Epithelial cell of proximal tubule (primary cell): ENCODE results near the gene NOTCH2. TPM values are rescaled to one million over a fixed set of nuclear protein-coding genes. Genes with fewer than 3 reads are reported as not detected.

Source experiments
- DNase-seq: peaks from one replicate; pipeline ENCODE4 v3.0.0-alpha.2; 2011; ENCODE audit warnings: low read depth
- H3K4me3 ChIP-seq: 2 replicates; pipeline ENCODE4 v1.5.1; 2011; ENCODE audit warnings: low read depth, mild to moderate bottlenecking, low read length
- total RNA-seq: library from RNA; depleted of rRNA; stranded (reverse); fragments of >200 nt; gene quantifications from 2 replicates; pipeline ENCODE4 v1.2.3, GENCODE V29; 2015
- TF ChIP-seq, protein P1 (sequence below): conservative IDR thresholded peaks from 2 replicates; pipeline ENCODE4 v1.5.1; 2012; ENCODE audit warnings: low read depth, mild to moderate bottlenecking, low read length

The NOTCH2 gene
- total RNA-seq, 1 donor from 2014 or later, result 90.0 TPM

GRCh38 chr1:119968068-119968492 lies 101.4 kb downstream of the NOTCH2 start:
- TF ChIP-seq, protein P1, sequence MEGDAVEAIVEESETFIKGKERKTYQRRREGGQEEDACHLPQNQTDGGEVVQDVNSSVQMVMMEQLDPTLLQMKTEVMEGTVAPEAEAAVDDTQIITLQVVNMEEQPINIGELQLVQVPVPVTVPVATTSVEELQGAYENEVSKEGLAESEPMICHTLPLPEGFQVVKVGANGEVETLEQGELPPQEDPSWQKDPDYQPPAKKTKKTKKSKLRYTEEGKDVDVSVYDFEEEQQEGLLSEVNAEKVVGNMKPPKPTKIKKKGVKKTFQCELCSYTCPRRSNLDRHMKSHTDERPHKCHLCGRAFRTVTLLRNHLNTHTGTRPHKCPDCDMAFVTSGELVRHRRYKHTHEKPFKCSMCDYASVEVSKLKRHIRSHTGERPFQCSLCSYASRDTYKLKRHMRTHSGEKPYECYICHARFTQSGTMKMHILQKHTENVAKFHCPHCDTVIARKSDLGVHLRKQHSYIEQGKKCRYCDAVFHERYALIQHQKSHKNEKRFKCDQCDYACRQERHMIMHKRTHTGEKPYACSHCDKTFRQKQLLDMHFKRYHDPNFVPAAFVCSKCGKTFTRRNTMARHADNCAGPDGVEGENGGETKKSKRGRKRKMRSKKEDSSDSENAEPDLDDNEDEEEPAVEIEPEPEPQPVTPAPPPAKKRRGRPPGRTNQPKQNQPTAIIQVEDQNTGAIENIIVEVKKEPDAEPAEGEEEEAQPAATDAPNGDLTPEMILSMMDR, result peak; percentile 86
- H3K4me3 ChIP-seq, result no peak overlapping the region
- DNase-seq, result peak; percentile 7

GRCh38 chr1:119966681-119967080 lies 102.8 kb downstream of the NOTCH2 start:
- TF ChIP-seq, protein P1, result no peak
- no peak overlapping the region for H3K4me3 ChIP-seq
- DNase-seq, result no peak

DNA sequence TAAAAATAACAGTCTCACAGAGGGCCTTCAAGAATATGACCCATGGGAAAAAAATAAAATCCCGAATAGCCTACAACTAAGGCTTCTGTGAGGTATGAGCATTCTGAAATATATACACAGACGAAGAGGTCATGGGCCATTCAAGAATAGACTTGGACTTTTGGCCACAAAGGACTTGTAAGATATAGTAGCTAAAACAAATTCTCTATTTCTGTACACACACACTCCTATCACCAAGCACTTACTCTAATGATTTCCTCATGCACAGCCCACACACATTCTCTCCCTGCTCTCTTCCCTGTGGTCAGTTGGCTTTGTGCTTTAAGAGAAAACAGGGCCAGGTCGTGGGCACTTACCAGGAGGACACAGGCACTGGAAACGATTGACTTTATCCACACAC lies 103.4 kb downstream of the NOTCH2 start:
- no peak for DNase-seq
- H3K4me3 ChIP-seq, result no peak overlapping the region
- TF ChIP-seq, protein P1, result no peak

DNA sequence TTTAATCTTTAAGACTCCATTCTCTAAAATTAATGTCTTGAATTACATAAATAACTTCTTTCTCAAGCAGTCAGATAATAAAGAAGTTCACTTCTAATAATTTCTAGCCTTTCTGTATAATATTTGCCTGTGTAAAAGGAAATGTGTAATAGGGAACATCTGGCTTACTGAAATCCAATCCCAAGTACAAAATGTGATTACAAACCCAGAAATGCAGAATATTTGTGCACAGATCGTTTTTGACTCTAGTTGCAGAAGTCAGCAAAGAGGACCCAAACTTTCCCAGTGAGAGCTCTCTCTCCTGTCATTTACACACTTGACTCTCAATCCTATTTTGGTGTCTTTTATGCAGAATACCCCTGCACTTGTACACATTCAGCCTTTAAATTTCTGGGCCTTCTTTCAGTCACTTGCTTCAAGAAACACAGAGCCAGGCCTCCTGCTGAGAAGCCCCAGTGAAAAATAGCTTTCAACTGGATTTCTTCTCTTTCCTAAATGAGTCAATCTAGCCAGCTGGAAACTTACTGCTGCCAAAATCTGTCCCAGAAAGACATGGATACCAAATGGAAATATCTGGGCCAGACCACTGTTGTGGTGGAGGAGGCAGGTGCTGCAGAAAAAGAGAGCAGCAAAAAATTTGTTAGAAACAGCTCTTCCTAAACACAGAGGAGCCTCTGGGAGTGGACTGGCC lies 104.6 kb downstream of the NOTCH2 start:
- TF ChIP-seq, protein P1, result no peak
- no peak overlapping the region for H3K4me3 ChIP-seq
- DNase-seq, result no peak

DNA sequence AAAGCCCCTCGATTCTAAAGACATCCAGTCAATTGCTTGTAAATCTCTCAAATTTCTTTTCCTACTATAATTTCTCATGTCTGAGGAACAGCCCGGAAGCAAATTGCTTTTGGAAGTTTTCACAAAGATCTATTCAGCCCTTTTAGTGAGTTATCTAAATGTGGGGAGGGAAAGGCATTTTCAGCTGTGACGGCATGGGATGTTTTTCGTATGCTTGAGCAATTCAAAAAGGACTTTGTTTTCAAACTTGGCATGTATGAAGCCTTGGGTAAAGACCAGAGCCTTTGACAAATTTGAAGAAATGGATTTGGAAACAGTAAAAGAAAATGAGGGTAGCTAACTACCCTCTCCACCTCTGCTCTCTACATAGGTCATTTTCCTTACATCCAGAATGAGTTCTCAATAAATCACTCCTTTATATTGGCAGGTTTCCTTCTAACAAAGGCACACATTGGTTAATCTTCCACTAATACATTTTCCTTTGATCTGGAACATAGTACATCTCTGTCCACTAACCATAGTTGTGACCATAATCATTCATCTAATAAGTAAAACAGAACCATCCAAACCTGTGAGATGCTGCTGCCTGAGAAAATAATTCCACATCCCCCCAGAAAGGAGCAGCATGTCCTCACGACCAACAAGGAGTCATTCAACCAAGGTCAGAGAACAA lies 107.0 kb downstream of the NOTCH2 start:
- TF ChIP-seq, protein P1, result no peak
- H3K4me3 ChIP-seq, result no peak overlapping the region
- no peak for DNase-seq

DNA sequence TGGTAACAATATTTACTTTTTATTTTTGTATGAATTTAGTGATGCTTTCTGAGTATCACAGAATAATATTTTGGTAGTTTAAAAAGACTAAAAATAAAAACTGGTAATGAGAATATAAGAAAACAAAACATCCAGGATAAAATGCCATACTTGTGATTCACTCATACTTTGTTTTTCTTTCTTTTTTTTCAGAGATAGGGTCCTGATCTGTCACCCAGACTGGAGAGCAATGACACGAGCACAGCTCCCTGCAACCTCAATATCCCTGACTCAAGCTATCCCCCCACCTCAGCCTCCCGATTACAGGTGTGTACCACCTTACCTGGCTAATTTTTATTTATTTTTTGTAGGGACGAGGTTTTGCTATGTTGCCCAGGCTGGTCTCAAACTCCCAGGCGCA lies 109.0 kb downstream of the NOTCH2 start:
- no peak for DNase-seq
- no peak overlapping the region for H3K4me3 ChIP-seq
- TF ChIP-seq, protein P1, result no peak
